Skeletal muscle satellite cell (primary cell): ENCODE measurements around the gene ZBBX.

ENCODE experiments used
- H3K27me3 ChIP-seq: 2 replicates; pipeline ENCODE4 v1.7.0; 2013; ENCODE audit warnings: low read length; ENCODE audit not compliant: control insufficient read depth, insufficient read depth
- H3K36me3 ChIP-seq: 2 replicates; pipeline ENCODE4 v1.7.0; 2013; ENCODE audit warnings: mild to moderate bottlenecking, control low read depth, low read length; ENCODE audit not compliant: insufficient read depth
- H3K4me1 ChIP-seq: 2 replicates; pipeline ENCODE4 v1.7.0; 2013; ENCODE audit warnings: low read length; ENCODE audit not compliant: control insufficient read depth, insufficient read depth
- H3K4me2 ChIP-seq: 2 replicates; pipeline ENCODE4 v1.7.0; 2013; ENCODE audit warnings: mild to moderate bottlenecking, low read length
- H3K4me3 ChIP-seq: 2 replicates; pipeline ENCODE4 v1.7.0; 2013; ENCODE audit warnings: low read length
- H3K9ac ChIP-seq: 2 replicates; pipeline ENCODE4 v1.7.0; 2013; ENCODE audit warnings: mild to moderate bottlenecking, low read depth, low read length, moderate library complexity
- H3K9me3 ChIP-seq: replicated peaks from 2 replicates; pipeline ENCODE4 v1.7.0; 2013; ENCODE audit warnings: mild to moderate bottlenecking, control low read depth, low read length

ZBBX gene

GRCh38 chr3:167225821-167226220 is 154.3 kb downstream of the ZBBX start:
- Histone ChIP-seq H3K36me3 (no peaks in the 10 kb centered on the region), H3K9ac (no peak overlapping the region), H3K9me3 (no peaks in the 10 kb centered on the region), H3K4me1 (no peaks in the 10 kb centered on the region), H3K4me2 (no peak overlapping the region), H3K4me3 (no peak overlapping the region), H3K27me3 (no peaks in the 10 kb centered on the region)

GRCh38 chr3:167209011-167209410 is 171.1 kb downstream of the ZBBX start:
- no peak overlapping the region for H3K9ac ChIP-seq
- peaks cover 9% of the 10 kb centered on the region for H3K9me3 ChIP-seq
- H3K27me3 ChIP-seq, result no peaks in the 10 kb centered on the region
- no peaks in the 10 kb centered on the region for H3K4me1 ChIP-seq
- no peaks in the 10 kb centered on the region for H3K36me3 ChIP-seq
- no peak overlapping the region for H3K4me2 ChIP-seq
- H3K4me3 ChIP-seq, result no peak overlapping the region

GRCh38 chr3:167203062-167203461 is 177.0 kb downstream of the ZBBX start:
- no peak overlapping the region for H3K4me2 ChIP-seq
- H3K9me3 ChIP-seq, result no peaks in the 10 kb centered on the region
- no peaks in the 10 kb centered on the region for H3K36me3 ChIP-seq
- no peaks in the 10 kb centered on the region for H3K4me1 ChIP-seq
- H3K4me3 ChIP-seq, result no peak overlapping the region
- no peaks in the 10 kb centered on the region for H3K27me3 ChIP-seq
- no peak overlapping the region for H3K9ac ChIP-seq

- Histone ChIP-seq H3K4me3 (no peak overlapping the region), H3K36me3 (no peaks in the 10 kb centered on the region), H3K27me3 (no peaks in the 10 kb centered on the region), H3K9me3 (peaks cover 3% of the 10 kb centered on the region), H3K9ac (no peak overlapping the region), H3K4me2 (no peak overlapping the region), H3K4me1 (no peaks in the 10 kb centered on the region)
Measured at GRCh38 chr3:167198949-167199600, 181.0 kb downstream of the ZBBX start.
